Neural progenitor cell (in vitro differentiated cells): ENCODE results near the gene E2F6.

ENCODE experiments used
- CTCF ChIP-seq: fragments of 200-600 bp; sonication (generic); IDR thresholded peaks from 2 replicates; pipeline ENCODE4 v1.5.1; 2017; ENCODE audit warnings: antibody characterized with exemption, mild to moderate bottlenecking
- EZH2 ChIP-seq: fragments of 200-600 bp; sonication (generic); IDR thresholded peaks from 2 replicates; pipeline ENCODE4 v1.6.1; 2017; ENCODE audit warnings: antibody characterized with exemption, mild to moderate bottlenecking, moderate library complexity

- TF ChIP-seq CTCF (no peak), EZH2 (no peak)
Measured at GRCh38 chr2:11407413-11407812, 58.5 kb downstream of the E2F6 start.
